ENCODE data around the gene ARFIP1. TPM values are rescaled to one million over a fixed set of nuclear protein-coding genes. Genes with fewer than 3 reads are reported as not detected.
A peak's percentile ranks its signal among the peaks of the same experiment; 100 is the strongest.

Gene ARFIP1
- polyA plus RNA-seq, 3 donors, result 11.7 to 28.4 (median 27.2) TPM

DNA sequence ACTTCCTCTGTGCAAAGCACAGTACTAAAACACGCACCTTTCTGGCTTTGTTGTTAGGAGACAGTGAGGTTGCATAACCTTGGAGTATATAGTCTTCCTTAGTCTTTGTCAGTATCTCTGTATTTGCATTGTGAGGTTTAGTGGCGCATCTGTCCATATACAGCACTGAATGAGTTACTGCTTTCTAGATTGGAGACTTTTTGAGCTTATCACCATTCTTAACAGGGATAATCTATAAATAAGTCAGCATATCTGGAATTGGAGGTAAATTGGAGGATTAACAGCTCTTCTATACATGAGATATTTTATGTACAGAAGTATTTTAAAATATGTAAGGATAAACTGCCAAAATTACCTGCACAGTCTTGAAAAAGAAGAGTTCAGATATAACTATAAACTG is 160.7 kb downstream of the ARFIP1 start:
- Mint-ChIP-seq H3K27ac (no peak overlapping the region), H3K27me3 (ENCODE audit: low read depth in 3 of 3) (peaks cover 43 to 62% (median 48%) of the 10 kb centered on the region in 3 donors), H3K4me3 (peak overlapping the region in 1 of 2 donors; percentile 18), H3K9me3 (peaks cover 0 to 20% (median 14%) of the 10 kb centered on the region in 7 donors), H3K4me1 (peaks cover 17% of the 10 kb centered on the region), H3K36me3 (peaks cover 6 to 7% of the 10 kb centered on the region in 2 donors)
- no peak overlapping the region for H3K4me3 ChIP-seq (replicated peaks in 1 of 3; ENCODE audit: low read depth in 2 of 3, low read length in 3 of 3)
- H3K9me3 ChIP-seq (replicated peaks in 1 of 2; ENCODE audit: control insufficient read depth in 1 of 2, insufficient read depth in 1 of 2, low read length in 2 of 2), result peaks cover 0 to 24% of the 10 kb centered on the region in 2 donors
- H4K20me1 ChIP-seq (ENCODE audit: insufficient read depth, low read length), result no peaks in the 10 kb centered on the region
- intact Hi-C loops (cut with micrococcal nuclease), result no loop called here
- peaks cover 47 to 63% of the 10 kb centered on the region in 2 donors for H3K27me3 ChIP-seq (ENCODE audit: control insufficient read depth in 2 of 2, insufficient read depth in 2 of 2, low read length in 2 of 2)
- H3K4me2 ChIP-seq (replicated peaks; ENCODE audit: extremely low read depth, low read length, poor library complexity, severe bottlenecking), result no peak overlapping the region
- 80% methylated on average over 1 of the region's 2 CpGs for WGBS (ENCODE audit: insufficient coverage)
- no peak overlapping the region for H3K9ac ChIP-seq (ENCODE audit: insufficient read depth, low read length, poor library complexity, severe bottlenecking)
- H3K27ac ChIP-seq (ENCODE audit: low read depth in 1 of 2, low read length in 2 of 2), result no peak overlapping the region
- H3K36me3 ChIP-seq (replicated peaks in 1 of 2; ENCODE audit: control insufficient read depth in 1 of 2, insufficient read depth in 2 of 2, low read length in 2 of 2), result no peaks in the 10 kb centered on the region
- H3K4me1 ChIP-seq (ENCODE audit: control insufficient read depth in 1 of 2, insufficient read depth in 2 of 2, low read length in 2 of 2), result peaks cover 22 to 31% of the 10 kb centered on the region in 2 donors
- TF ChIP-seq, protein P1, sequence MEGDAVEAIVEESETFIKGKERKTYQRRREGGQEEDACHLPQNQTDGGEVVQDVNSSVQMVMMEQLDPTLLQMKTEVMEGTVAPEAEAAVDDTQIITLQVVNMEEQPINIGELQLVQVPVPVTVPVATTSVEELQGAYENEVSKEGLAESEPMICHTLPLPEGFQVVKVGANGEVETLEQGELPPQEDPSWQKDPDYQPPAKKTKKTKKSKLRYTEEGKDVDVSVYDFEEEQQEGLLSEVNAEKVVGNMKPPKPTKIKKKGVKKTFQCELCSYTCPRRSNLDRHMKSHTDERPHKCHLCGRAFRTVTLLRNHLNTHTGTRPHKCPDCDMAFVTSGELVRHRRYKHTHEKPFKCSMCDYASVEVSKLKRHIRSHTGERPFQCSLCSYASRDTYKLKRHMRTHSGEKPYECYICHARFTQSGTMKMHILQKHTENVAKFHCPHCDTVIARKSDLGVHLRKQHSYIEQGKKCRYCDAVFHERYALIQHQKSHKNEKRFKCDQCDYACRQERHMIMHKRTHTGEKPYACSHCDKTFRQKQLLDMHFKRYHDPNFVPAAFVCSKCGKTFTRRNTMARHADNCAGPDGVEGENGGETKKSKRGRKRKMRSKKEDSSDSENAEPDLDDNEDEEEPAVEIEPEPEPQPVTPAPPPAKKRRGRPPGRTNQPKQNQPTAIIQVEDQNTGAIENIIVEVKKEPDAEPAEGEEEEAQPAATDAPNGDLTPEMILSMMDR (IDR thresholded peaks at IDR 0.05), result no peak
- H3K79me2 ChIP-seq (ENCODE audit: insufficient read depth, low read length), result no peaks in the 10 kb centered on the region
- H2AFZ ChIP-seq (ENCODE audit: insufficient read depth, low read depth, low read length, poor library complexity, severe bottlenecking), result no peak overlapping the region
- no peak for DNase-seq

DNA sequence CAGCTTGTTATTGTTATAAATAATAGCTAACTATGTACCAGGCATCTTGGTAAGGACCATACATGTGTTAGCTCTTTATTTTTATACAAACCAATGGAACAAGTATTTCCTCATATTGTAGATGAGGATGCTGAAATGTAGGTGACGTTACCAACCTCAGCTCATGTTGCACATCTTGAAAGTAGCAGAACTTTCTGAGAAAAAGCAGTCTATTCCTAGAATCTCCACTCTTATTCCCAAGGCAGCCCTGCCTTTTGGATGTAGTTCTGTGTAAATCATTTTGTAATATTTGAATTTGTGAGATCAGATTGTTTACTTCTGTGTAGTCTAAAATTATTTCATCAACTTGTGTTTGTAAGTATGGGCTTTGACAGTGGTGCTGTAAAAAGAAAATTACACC is 161.7 kb downstream of the ARFIP1 start:
- Histone ChIP-seq H3K27me3 (ENCODE audit: control insufficient read depth in 2 of 2, insufficient read depth in 2 of 2, low read length in 2 of 2) (peaks cover 41 to 56% of the 10 kb centered on the region in 2 donors), H4K20me1 (ENCODE audit: insufficient read depth, low read length) (no peaks in the 10 kb centered on the region), H2AFZ (ENCODE audit: insufficient read depth, low read depth, low read length, poor library complexity, severe bottlenecking) (no peak overlapping the region), H3K4me2 (replicated peaks; ENCODE audit: extremely low read depth, low read length, poor library complexity, severe bottlenecking) (no peak overlapping the region), H3K79me2 (ENCODE audit: insufficient read depth, low read length) (no peaks in the 10 kb centered on the region), H3K4me1 (ENCODE audit: control insufficient read depth in 1 of 2, insufficient read depth in 2 of 2, low read length in 2 of 2) (peaks cover 16 to 21% of the 10 kb centered on the region in 2 donors), H3K27ac (ENCODE audit: low read depth in 1 of 2, low read length in 2 of 2) (no peak overlapping the region), H3K4me3 (replicated peaks in 1 of 3; ENCODE audit: low read depth in 2 of 3, low read length in 3 of 3) (no peak overlapping the region), H3K36me3 (replicated peaks in 1 of 2; ENCODE audit: control insufficient read depth in 1 of 2, insufficient read depth in 2 of 2, low read length in 2 of 2) (no peaks in the 10 kb centered on the region), H3K9me3 (replicated peaks in 1 of 2; ENCODE audit: control insufficient read depth in 1 of 2, insufficient read depth in 1 of 2, low read length in 2 of 2) (peaks cover 0 to 23% of the 10 kb centered on the region in 2 donors), H3K9ac (ENCODE audit: insufficient read depth, low read length, poor library complexity, severe bottlenecking) (no peak overlapping the region)
- H3K4me1 Mint-ChIP-seq, result peaks cover 12% of the 10 kb centered on the region
- no peak for DNase-seq
- H3K36me3 Mint-ChIP-seq, result peaks cover 6 to 7% of the 10 kb centered on the region in 2 donors
- intact Hi-C loops (cut with micrococcal nuclease), result no loop called here
- H3K4me3 Mint-ChIP-seq, result no peak overlapping the region
- no CpG with 5 or more reads among the region's 1 CpG for WGBS (ENCODE audit: insufficient coverage)
- peaks cover 38 to 54% (median 42%) of the 10 kb centered on the region in 3 donors for H3K27me3 Mint-ChIP-seq (ENCODE audit: low read depth in 3 of 3)
- no peak overlapping the region for H3K27ac Mint-ChIP-seq
- peaks cover 0 to 19% (median 12%) of the 10 kb centered on the region in 7 donors for H3K9me3 Mint-ChIP-seq
- TF ChIP-seq, protein P1 (IDR thresholded peaks at IDR 0.05), result no peak
